ENCODE data around the gene R3HDM4. TPM values are rescaled to one million over a fixed set of nuclear protein-coding genes. Genes with fewer than 3 reads are reported as not detected.

Gene R3HDM4
- total and polyA plus RNA-seq, 9 of the 15 experiments (the other 6 are each of a cell fraction or from before 2014, with no cell fraction given), result 3.2 to 154 (median 59.0) TPM

DNA sequence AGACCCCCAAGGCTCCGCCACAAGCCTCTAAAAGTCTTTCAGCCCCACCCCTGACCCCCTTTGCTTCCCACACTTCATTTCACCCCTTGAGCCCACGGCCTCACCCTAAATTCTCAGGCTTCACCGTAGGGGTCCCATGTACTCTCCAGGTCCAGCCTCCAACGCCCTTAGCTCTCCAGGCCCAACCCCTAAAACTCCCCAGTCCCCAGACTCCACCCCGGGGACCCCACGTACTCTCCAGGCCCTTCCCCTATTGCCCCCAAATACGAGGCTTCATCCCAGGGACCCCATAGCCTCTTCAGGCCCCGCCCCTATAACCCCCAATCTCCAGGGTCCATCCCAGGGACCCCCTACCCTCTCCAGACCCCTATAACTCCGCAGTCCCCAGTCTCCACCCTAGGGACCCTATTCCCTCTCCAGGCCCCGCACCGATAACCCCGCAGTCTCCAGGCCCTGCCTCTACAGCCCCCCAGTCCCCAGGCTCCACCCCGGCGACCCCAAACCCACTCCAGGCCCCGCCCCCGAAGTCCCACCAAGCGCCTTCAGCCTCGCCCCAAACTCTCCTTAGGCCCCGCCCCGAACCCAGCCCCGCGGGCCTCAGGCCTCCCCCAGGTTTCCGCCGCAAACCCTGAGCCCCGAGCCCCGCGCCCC is 20.7 kb downstream of the R3HDM4 start:
- ChIA-PET POLR2A (interaction anchor here (0.6 to 2.9 kb wide), 8 partner anchors 10 to 377 kb away, joined by 3 to 15 read pairs (median 3); partner anchors contain the start of genes CIRBP and PRTN3), CTCF (ENCODE audit: low intra/inter-chr PET ratio) (interaction anchor here (1.3 kb wide), 1 partner anchor 26 kb away, joined by 3 read pairs; no protein-coding TSS in a partner anchor)
- peak overlapping the region; percentile 79 for H3K4me3 ChIP-seq
- no peaks in the 10 kb centered on the region for H3K9me1 ChIP-seq (ENCODE audit: control insufficient read depth, insufficient read depth, low read length)
- peak overlapping the region; percentile 83 for H3K4me2 ChIP-seq (ENCODE audit: insufficient read depth, low read length)
- no peaks in the 10 kb centered on the region for H3K9me3 ChIP-seq (replicated peaks; ENCODE audit: control insufficient read depth, insufficient read depth, low read depth, low read length)
- no peak for FAIRE-seq
- TSS peak; percentile 34 for BruUV-seq (replicated peaks)
- no peak for ATAC-seq
- H3K4me1 ChIP-seq (replicated peaks in 1 of 2; ENCODE audit: control insufficient read depth in 2 of 2, insufficient read depth in 2 of 2, low read length in 2 of 2), result peaks cover 9 to 68% of the 10 kb centered on the region in 2 experiments; a peak in 4 of 5 replicates
- H3K27ac ChIP-seq (ENCODE audit: extremely low read depth, low read depth, low read length), result peak overlapping the region; percentile 100
- H4K20me1 ChIP-seq (replicated peaks; ENCODE audit: control insufficient read depth, insufficient read depth, low read length), result peaks cover 6% of the 10 kb centered on the region
- in situ Hi-C loops (cut with MboI) (no loop called here), intact Hi-C loops (cut with micrococcal nuclease) (loop anchor here (2.0 kb wide), 1 partner anchor 14 kb away; no protein-coding TSS in a partner anchor)
- no peaks in the 10 kb centered on the region for H3K27me3 ChIP-seq (ENCODE audit: control insufficient read depth in 2 of 2, insufficient read depth in 2 of 2, low read length in 2 of 2)
- H2AFZ ChIP-seq (ENCODE audit: low read depth, low read length), result no peak overlapping the region
- peak in 2 of 4 experiments; percentile 50 for DNase-seq (ENCODE audit: extremely low read depth in 1 of 4, low spot score in 3 of 4)
- H3K9ac ChIP-seq (ENCODE audit: insufficient read depth in 1 of 2, low read depth in 2 of 2, low read length in 2 of 2), result peak overlapping the region; percentile 73 to 95; a peak in 3 of 4 replicates
- WGBS (ENCODE audit: insufficient coverage, low coverage, missing lambda C conversion rate), result 7% methylated on average over 7 of the region's 27 CpGs
- peaks cover 36% of the 10 kb centered on the region for H3K79me2 ChIP-seq (ENCODE audit: control insufficient read depth, insufficient read depth, low read length)
- H3K36me3 ChIP-seq (ENCODE audit: control insufficient read depth, insufficient read depth, low read length), result peaks cover 38% of the 10 kb centered on the region; the same call in 2 of the 3 replicates
- no peak for TF ChIP-seq HSF4 (CRISPR knock-in tag; IDR thresholded peaks at IDR 0.05; ENCODE audit: borderline replicate concordance)
- peak; percentile 38 for TF ChIP-seq CHD1 (IDR thresholded peaks at IDR 0.05; ENCODE audit: low read length)

All from K562 (cell line).